PFSK-1 (cell line): ENCODE data around the gene BAHD1.

Experiments
- FOXP2 ChIP-seq: optimal IDR thresholded peaks from 2 replicates; pipeline ENCODE3; 2011; ENCODE audit warnings: borderline replicate concordance, control low read depth, inconsistent platforms; ENCODE audit not compliant: insufficient read depth; ENCODE audit errors: extremely low read length, extremely low read depth
- POLR2AphosphoS5 ChIP-seq: IDR thresholded peaks from 2 replicates; pipeline ENCODE4 v1.6.1; 2012; ENCODE audit warnings: low read depth, mild to moderate bottlenecking, control low read depth, low read length, moderate library complexity
- SIN3A ChIP-seq: IDR thresholded peaks from 2 replicates; pipeline ENCODE4 v1.6.1; 2012; ENCODE audit warnings: mild to moderate bottlenecking, low read length, moderate library complexity, borderline replicate concordance; ENCODE audit not compliant: insufficient read depth
- TAF1 ChIP-seq: IDR thresholded peaks from 2 replicates; pipeline ENCODE4 v1.6.1; 2012; ENCODE audit warnings: low read length, control low read depth, borderline replicate concordance; ENCODE audit not compliant: insufficient read depth
- TF ChIP-seq, protein P1 (sequence below), 2 experiments: IDR thresholded peaks; 2 replicates each; pipeline versions ENCODE4 v1.6.1 to v1.8.0; 2011 to 2012; ENCODE audit warnings: low read depth in 2 of 2, low read length in 2 of 2, control low read depth in 1 of 2, inconsistent platforms in 1 of 2, mild to moderate bottlenecking in 1 of 2, moderate library complexity in 1 of 2; ENCODE audit not compliant: insufficient read depth in 1 of 2

DNA sequence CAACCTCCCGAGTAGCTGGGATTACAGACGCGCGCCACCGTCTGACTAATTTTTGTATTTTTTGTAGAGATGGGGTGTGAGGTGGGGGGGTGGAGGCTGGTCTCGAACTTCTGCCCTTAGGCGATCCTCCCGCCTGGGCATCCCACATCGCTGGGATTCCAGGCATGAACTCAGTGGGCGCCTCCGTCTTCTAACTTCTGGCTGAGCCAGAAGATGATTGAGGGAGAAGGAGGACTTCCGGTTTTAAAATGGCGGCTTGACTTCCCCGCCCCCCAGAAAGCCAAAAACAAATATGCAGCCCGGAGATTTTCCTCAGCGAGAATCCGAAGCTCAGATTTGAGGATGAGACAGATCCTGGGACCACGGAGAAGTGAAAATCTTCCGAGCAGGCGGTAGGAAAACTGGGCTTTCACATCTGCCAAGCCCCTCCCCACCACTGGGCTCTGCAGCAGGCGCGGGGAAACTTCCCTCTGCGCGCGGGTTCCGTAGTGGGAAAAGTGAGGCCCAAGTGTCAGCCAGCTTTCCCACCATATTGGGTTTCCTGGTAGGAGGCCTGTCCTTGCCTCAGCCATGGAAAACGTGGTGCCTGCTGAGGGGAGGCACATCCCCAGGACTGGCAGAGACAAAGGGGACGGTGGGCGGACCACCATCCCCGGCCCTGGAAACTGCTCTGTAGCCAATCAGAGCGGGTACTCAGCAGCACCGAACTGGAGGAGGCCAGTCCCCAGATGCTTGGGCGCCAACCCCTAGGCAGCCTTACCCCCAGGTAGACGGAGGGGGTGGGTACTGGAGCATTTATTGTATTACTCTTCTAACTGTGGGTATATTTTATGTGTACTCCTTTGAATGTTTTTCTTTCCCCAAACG lies 47.3 kb downstream of the BAHD1 start:
- TF ChIP-seq TAF1, result no peak
- TF ChIP-seq SIN3A, result no peak
- TF ChIP-seq, protein P1, sequence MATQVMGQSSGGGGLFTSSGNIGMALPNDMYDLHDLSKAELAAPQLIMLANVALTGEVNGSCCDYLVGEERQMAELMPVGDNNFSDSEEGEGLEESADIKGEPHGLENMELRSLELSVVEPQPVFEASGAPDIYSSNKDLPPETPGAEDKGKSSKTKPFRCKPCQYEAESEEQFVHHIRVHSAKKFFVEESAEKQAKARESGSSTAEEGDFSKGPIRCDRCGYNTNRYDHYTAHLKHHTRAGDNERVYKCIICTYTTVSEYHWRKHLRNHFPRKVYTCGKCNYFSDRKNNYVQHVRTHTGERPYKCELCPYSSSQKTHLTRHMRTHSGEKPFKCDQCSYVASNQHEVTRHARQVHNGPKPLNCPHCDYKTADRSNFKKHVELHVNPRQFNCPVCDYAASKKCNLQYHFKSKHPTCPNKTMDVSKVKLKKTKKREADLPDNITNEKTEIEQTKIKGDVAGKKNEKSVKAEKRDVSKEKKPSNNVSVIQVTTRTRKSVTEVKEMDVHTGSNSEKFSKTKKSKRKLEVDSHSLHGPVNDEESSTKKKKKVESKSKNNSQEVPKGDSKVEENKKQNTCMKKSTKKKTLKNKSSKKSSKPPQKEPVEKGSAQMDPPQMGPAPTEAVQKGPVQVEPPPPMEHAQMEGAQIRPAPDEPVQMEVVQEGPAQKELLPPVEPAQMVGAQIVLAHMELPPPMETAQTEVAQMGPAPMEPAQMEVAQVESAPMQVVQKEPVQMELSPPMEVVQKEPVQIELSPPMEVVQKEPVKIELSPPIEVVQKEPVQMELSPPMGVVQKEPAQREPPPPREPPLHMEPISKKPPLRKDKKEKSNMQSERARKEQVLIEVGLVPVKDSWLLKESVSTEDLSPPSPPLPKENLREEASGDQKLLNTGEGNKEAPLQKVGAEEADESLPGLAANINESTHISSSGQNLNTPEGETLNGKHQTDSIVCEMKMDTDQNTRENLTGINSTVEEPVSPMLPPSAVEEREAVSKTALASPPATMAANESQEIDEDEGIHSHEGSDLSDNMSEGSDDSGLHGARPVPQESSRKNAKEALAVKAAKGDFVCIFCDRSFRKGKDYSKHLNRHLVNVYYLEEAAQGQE (IDR thresholded peaks at IDR 0.05; ENCODE audit: insufficient read depth in 1 of 2, low read depth in 2 of 2, low read length in 2 of 2), result no peak
- TF ChIP-seq POLR2AphosphoS5, result no peak
- TF ChIP-seq FOXP2, result no peak
